ENCODE measurements around the gene ZFP62.
"Not testable (repeated sequence)": the region's sequence is repeated elsewhere in the genome, so short reads cannot be mapped to it uniquely, and the experiment has no call there.

ZFP62 gene

GRCh38 chr5:180828756-180829531 lies 32.1 kb downstream of the ZFP62 start:
- not testable (repeated sequence) for H3K9me3 Mint-ChIP-seq (ENCODE audit: low read depth); H3K36me3 Mint-ChIP-seq; H3K27me3 Mint-ChIP-seq
- Mint-ChIP-seq H3K4me3 (peak overlapping the region; percentile 63), H3K27ac (peak overlapping the region; percentile 98), H3K4me1 (ENCODE audit: low read depth) (peaks cover 59% of the 10 kb centered on the region)

GRCh38 chr5:180827374-180827773 lies 33.7 kb downstream of the ZFP62 start:
- H3K36me3 Mint-ChIP-seq; H3K4me3 Mint-ChIP-seq; H3K27me3 Mint-ChIP-seq; H3K9me3 Mint-ChIP-seq (ENCODE audit: low read depth): not testable (repeated sequence)
- peaks cover 45% of the 10 kb centered on the region for H3K4me1 Mint-ChIP-seq (ENCODE audit: low read depth)
- peak overlapping the region; percentile 28 for H3K27ac Mint-ChIP-seq

- Mint-ChIP-seq H3K27me3 (no peaks in the 10 kb centered on the region), H3K4me1 (ENCODE audit: low read depth) (peaks cover 38% of the 10 kb centered on the region), H3K27ac (peak overlapping the region; percentile 4), H3K9me3 (ENCODE audit: low read depth) (no peaks in the 10 kb centered on the region), H3K4me3 (no peak overlapping the region), H3K36me3 (peaks cover 2% of the 10 kb centered on the region)
Observed at GRCh38 chr5:180825768-180826525, 35.1 kb downstream of the ZFP62 start.

- Mint-ChIP-seq H3K4me3 (no peak overlapping the region), H3K27me3 (no peaks in the 10 kb centered on the region), H3K9me3 (ENCODE audit: low read depth) (no peaks in the 10 kb centered on the region), H3K27ac (peak overlapping the region; percentile 80), H3K4me1 (ENCODE audit: low read depth) (peaks cover 30% of the 10 kb centered on the region), H3K36me3 (peaks cover 2% of the 10 kb centered on the region)
Observed at GRCh38 chr5:180824630-180825476, 36.2 kb downstream of the ZFP62 start.

GRCh38 chr5:180823940-180824629 lies 37.0 kb downstream of the ZFP62 start:
- Mint-ChIP-seq H3K4me1 (ENCODE audit: low read depth) (peaks cover 24% of the 10 kb centered on the region), H3K27me3 (no peaks in the 10 kb centered on the region), H3K9me3 (ENCODE audit: low read depth) (no peaks in the 10 kb centered on the region), H3K4me3 (no peak overlapping the region), H3K36me3 (no peaks in the 10 kb centered on the region), H3K27ac (peak overlapping the region; percentile 80)

GRCh38 chr5:180823346-180823745 lies 37.7 kb downstream of the ZFP62 start:
- no peak overlapping the region for H3K4me3 Mint-ChIP-seq
- H3K27me3 Mint-ChIP-seq, result no peaks in the 10 kb centered on the region
- no peak overlapping the region for H3K27ac Mint-ChIP-seq
- no peaks in the 10 kb centered on the region for H3K36me3 Mint-ChIP-seq
- H3K4me1 Mint-ChIP-seq (ENCODE audit: low read depth), result peaks cover 22% of the 10 kb centered on the region
- no peaks in the 10 kb centered on the region for H3K9me3 Mint-ChIP-seq (ENCODE audit: low read depth)

GRCh38 chr5:180821538-180821937 lies 39.5 kb downstream of the ZFP62 start:
- Mint-ChIP-seq H3K4me3 (no peak overlapping the region), H3K4me1 (ENCODE audit: low read depth) (peaks cover 39% of the 10 kb centered on the region), H3K27ac (no peak overlapping the region), H3K27me3 (no peaks in the 10 kb centered on the region), H3K36me3 (no peaks in the 10 kb centered on the region), H3K9me3 (ENCODE audit: low read depth) (no peaks in the 10 kb centered on the region)

- Mint-ChIP-seq H3K4me1 (ENCODE audit: low read depth) (peaks cover 35% of the 10 kb centered on the region), H3K27me3 (no peaks in the 10 kb centered on the region), H3K4me3 (no peak overlapping the region), H3K9me3 (ENCODE audit: low read depth) (no peaks in the 10 kb centered on the region), H3K27ac (no peak overlapping the region), H3K36me3 (no peaks in the 10 kb centered on the region)
Observed at GRCh38 chr5:180820788-180821321, 40.2 kb downstream of the ZFP62 start.

- peaks cover 35% of the 10 kb centered on the region for H3K4me1 Mint-ChIP-seq (ENCODE audit: low read depth)
- no peaks in the 10 kb centered on the region for H3K27me3 Mint-ChIP-seq
- no peak overlapping the region for H3K27ac Mint-ChIP-seq
- H3K36me3 Mint-ChIP-seq, result no peaks in the 10 kb centered on the region
- H3K9me3 Mint-ChIP-seq (ENCODE audit: low read depth), result no peaks in the 10 kb centered on the region
- H3K4me3 Mint-ChIP-seq, result no peak overlapping the region
Observed at GRCh38 chr5:180818677-180819341, 42.3 kb downstream of the ZFP62 start.

GRCh38 chr5:180817893-180818674 lies 43.0 kb downstream of the ZFP62 start:
- Mint-ChIP-seq H3K36me3 (no peaks in the 10 kb centered on the region), H3K27ac (peak overlapping the region; percentile 50), H3K4me1 (ENCODE audit: low read depth) (peaks cover 41% of the 10 kb centered on the region), H3K27me3 (no peaks in the 10 kb centered on the region), H3K9me3 (ENCODE audit: low read depth) (no peaks in the 10 kb centered on the region), H3K4me3 (no peak overlapping the region)

GRCh38 chr5:180816608-180817534 lies 44.2 kb downstream of the ZFP62 start:
- no peaks in the 10 kb centered on the region for H3K36me3 Mint-ChIP-seq
- no peaks in the 10 kb centered on the region for H3K27me3 Mint-ChIP-seq
- H3K4me3 Mint-ChIP-seq, result peak overlapping the region; percentile 74
- peaks cover 49% of the 10 kb centered on the region for H3K4me1 Mint-ChIP-seq (ENCODE audit: low read depth)
- H3K27ac Mint-ChIP-seq, result peak overlapping the region; percentile 54
- H3K9me3 Mint-ChIP-seq (ENCODE audit: low read depth), result no peaks in the 10 kb centered on the region

- Mint-ChIP-seq H3K4me1 (ENCODE audit: low read depth) (peaks cover 58% of the 10 kb centered on the region), H3K27ac (no peak overlapping the region), H3K4me3 (no peak overlapping the region), H3K9me3 (ENCODE audit: low read depth) (no peaks in the 10 kb centered on the region), H3K36me3 (no peaks in the 10 kb centered on the region), H3K27me3 (no peaks in the 10 kb centered on the region)
Observed at GRCh38 chr5:180815293-180815917, 45.7 kb downstream of the ZFP62 start.

Data from activated naive CD8-positive, alpha-beta T cell (primary cell).